Measurements from ENCODE around the gene DOCK7.
A peak's percentile ranks its signal among the peaks of the same experiment; 100 is the strongest.
"Not testable (repeated sequence)": the region's sequence is repeated elsewhere in the genome, so short reads cannot be mapped to it uniquely, and the experiment has no call there.

The DOCK7 gene

GRCh38 chr1:62544570-62544969, 143.6 kb downstream of the DOCK7 start:
- H3K4me3 ChIP-seq (ENCODE audit: low read depth, low read length), result no peak overlapping the region
- TF ChIP-seq, protein P1, sequence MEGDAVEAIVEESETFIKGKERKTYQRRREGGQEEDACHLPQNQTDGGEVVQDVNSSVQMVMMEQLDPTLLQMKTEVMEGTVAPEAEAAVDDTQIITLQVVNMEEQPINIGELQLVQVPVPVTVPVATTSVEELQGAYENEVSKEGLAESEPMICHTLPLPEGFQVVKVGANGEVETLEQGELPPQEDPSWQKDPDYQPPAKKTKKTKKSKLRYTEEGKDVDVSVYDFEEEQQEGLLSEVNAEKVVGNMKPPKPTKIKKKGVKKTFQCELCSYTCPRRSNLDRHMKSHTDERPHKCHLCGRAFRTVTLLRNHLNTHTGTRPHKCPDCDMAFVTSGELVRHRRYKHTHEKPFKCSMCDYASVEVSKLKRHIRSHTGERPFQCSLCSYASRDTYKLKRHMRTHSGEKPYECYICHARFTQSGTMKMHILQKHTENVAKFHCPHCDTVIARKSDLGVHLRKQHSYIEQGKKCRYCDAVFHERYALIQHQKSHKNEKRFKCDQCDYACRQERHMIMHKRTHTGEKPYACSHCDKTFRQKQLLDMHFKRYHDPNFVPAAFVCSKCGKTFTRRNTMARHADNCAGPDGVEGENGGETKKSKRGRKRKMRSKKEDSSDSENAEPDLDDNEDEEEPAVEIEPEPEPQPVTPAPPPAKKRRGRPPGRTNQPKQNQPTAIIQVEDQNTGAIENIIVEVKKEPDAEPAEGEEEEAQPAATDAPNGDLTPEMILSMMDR (IDR thresholded peaks at IDR 0.05; ENCODE audit: low read depth, low read length), result no peak

DNA sequence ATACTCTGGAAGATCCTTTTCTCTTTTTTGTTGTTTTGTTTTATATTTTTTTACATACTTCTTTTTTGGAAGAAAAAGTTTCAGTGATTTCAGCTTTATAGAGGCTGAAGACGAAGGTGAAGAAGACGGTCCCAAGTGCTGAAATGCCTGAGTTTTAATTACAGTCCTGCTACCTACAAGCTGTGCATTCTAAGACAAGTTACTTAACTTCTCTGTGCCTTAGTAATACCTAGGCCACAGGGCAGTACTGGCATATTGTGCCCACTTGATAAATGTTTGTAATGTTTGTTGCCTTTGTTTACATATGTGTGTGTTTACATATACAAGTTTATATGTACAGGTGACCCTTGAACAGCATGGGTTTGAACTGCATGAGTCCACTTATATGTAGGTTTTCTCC, 147.1 kb downstream of the DOCK7 start:
- TF ChIP-seq, protein P1 (IDR thresholded peaks at IDR 0.05; ENCODE audit: low read depth, low read length), result no peak
- H3K4me3 ChIP-seq (ENCODE audit: low read depth, low read length), result no peak overlapping the region

- H3K4me3 ChIP-seq (ENCODE audit: low read depth, low read length), result no peak overlapping the region
- TF ChIP-seq, protein P1 (IDR thresholded peaks at IDR 0.05; ENCODE audit: low read depth, low read length), result no peak
These were observed 149.1 kb downstream of the DOCK7 start for GRCh38 chr1:62539028-62539447.

DNA sequence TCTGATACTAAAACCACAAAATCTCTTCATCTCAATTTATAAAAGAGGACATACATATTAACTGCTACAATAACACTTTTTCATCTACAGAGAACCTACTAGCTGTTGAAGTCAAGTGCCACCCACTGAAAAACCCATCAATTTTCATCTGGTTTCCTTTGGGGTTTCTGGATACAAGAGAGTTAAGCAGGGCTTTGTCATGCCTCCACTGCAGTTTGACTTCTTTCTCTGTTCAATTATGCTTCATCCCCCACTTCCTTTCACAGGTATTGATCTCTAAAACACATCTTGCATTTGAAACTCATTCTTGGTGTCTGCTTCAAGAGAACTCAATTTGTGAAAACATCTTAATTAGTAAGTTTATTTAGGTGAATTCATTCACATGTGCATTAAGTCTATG, 151.3 kb downstream of the DOCK7 start:
- H3K4me3 ChIP-seq (ENCODE audit: low read depth, low read length), result no peak overlapping the region
- TF ChIP-seq, protein P1 (IDR thresholded peaks at IDR 0.05; ENCODE audit: low read depth, low read length), result no peak

- TF ChIP-seq, protein P1 (IDR thresholded peaks at IDR 0.05; ENCODE audit: low read depth, low read length), result peak; percentile 42
- no peak overlapping the region for H3K4me3 ChIP-seq (ENCODE audit: low read depth, low read length)
These were observed 157.6 kb downstream of the DOCK7 start for GRCh38 chr1:62530516-62531154.

DNA sequence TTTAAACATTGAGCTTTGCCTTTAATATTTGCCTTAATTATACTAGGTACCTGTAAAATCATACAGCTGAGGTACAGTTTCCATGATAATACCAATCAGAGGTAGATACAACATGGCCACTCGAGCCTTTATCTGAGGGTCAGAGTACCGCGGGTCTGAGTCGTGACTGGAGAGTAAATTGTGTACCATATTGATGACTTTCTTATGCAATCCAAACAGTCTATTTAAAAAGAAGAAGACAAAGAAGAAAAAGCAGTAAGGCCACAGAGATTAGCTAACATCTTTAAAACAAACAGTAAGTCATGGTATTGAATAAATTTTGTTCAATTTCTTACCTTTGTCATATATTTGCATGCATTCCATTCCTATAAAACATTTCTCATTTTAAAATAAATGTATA, 159.0 kb downstream of the DOCK7 start:
- TF ChIP-seq, protein P1 (IDR thresholded peaks at IDR 0.05; ENCODE audit: low read depth, low read length), result no peak
- H3K4me3 ChIP-seq (ENCODE audit: low read depth, low read length), result no peak overlapping the region

GRCh38 chr1:62528015-62528414, 160.2 kb downstream of the DOCK7 start:
- no peak overlapping the region for H3K4me3 ChIP-seq (ENCODE audit: low read depth, low read length)
- TF ChIP-seq, protein P1 (IDR thresholded peaks at IDR 0.05; ENCODE audit: low read depth, low read length), result no peak

- not testable (repeated sequence) for H3K4me3 ChIP-seq (ENCODE audit: low read depth, low read length)
These were observed 160.8 kb downstream of the DOCK7 start for GRCh38 chr1:62527346-62527745.

Measured in WI38 (cell line).